CD4-positive, alpha-beta T cell treated with Interferon alpha-2 for 1 hour (primary cell): ENCODE data around the gene ADISSP.

Experiments
- DNase-seq, 2 donors: peaks; one replicate each; pipeline ENCODE4 v3.0.0-alpha.2; 2020 to 2022

ADISSP gene

DNA sequence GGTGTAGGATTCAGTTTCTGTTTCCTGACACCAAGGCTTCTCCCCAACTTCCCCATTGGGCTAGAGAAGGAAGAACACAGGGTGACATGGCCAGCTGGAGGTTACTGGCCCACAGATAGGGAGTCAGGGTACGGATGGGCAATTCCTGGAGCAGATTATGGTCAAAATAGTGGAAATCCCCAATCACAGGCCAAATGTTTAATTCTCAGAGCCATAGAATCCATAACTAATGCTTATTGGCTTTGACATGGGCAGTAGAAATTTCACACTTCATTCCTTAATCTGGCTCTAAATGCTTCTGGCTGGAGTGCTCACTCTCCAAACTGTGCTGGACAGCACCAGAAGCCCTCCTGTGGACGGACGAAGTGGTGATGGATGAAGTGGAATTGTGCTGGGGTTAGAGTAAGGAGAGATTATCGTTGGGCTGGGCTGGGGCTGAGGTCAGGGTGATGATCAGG, 56.0 kb downstream of the ADISSP start:
- peak in 1 of 2 donors; percentile 49 for DNase-seq

DNA sequence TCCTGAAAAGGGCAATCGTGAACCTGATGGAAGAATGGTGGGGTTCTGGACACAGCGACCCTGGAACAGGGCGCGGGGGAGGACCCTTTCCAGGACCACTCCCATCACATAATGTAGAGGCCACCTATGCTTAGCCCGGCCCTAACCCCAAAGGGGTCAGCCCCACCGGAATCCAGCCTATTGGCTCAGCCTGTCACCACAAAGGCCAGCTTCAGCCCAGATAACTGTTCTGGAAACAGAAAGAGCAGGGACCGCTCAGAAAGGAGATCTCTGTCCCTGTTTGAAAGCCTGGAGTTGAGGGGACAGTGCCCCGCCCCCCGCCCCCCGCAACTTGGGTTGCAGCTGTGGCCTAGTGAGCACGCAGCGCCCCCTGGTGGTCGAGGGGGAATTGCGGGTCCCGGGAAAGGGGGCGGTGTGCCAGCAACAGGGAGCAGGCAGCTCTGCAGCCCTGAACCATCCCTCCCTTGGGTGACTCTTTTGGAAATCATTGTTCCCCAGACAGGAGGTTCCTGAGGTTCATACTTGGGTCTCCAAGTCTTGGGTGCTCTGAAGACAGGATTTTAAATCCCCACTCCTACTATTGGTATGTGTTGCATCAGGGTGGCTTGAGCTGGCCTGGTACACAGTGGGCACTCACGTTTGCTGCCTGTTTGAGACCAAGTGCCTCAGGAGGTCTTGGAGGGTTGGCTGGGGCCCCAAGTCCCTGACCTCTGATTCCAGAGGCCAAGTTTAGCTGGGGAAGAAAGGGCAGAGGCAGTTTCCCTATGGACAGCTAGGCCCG, 56.7 kb downstream of the ADISSP start:
- peak; percentile 58 to 72 for DNase-seq

DNA sequence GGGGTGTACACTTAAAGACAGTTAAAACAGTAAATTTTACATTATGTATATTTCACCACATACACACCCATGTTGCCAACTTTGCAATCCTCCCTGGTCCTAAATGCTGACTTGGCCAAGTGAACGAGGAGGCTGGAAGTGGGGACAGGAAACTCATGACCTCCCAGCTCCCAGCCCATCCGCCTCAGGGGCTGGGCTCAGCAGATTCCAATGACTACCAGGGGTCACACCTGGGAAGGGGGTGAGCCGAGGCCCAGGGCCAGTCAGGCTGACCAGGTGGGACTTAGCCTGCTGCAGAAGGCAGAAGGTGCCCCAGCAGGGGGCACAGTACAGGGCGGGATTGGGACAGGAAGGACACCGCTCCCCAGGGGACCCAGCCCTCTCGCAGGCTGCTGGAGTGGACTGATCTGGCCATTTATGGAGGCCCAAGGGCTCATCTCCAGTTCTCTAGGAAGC, 57.5 kb downstream of the ADISSP start:
- no peak for DNase-seq

DNA sequence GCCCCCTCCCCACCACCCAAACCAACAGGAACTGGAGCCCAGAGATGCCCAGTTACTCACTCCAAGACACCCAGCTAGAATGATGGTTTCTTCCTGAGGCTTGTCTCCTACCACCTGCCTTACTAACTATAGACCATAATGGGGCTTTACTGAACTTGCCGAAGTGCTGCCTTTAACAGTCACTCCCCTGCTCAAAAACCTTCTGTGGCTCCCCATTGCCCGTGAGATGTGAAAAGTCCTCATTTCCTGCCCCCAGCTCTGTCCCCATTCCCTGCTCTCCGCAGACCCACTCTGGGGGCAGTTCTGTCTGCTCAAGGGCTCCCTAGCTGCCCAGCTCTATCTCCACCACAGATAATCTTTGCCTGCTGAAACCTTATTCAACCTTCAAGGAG, 60.0 kb downstream of the ADISSP start:
- no peak for DNase-seq

DNA sequence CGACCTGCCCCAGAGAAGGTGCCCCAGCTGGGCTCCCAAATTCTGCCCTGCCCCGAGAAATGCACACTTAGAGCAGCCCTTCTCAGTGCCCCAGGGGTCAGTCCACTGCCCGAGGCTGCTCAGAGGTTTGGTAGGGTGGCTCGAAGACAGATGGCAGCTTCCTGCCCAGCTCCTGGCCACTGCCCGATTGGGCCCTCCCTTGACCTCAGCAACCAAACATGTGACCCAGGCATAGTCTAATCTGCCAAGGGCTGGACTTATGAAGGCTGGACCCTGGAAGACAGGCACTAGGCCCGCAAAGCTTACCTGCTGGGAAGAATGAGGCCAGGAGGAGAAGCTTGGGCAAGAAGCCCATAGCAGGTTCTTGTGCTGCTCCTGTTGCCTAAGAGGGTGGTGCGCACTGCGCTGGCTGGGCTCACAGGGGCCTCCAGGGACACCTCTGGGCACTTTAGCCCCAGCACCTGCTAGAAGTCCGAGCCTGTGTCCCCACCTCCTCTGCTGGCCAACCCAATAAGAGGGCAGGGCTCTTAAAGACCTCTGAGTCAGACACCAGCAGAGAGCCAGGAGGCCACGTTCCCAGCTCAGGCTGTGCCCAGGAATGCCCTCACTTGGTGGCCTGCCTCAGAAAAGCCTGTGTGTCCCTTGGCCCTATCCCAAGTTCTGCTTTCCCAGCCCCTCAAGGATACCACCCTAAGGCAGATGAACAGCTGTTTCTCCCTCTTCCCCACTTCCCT, 60.6 kb downstream of the ADISSP start:
- DNase-seq = no peak

DNA sequence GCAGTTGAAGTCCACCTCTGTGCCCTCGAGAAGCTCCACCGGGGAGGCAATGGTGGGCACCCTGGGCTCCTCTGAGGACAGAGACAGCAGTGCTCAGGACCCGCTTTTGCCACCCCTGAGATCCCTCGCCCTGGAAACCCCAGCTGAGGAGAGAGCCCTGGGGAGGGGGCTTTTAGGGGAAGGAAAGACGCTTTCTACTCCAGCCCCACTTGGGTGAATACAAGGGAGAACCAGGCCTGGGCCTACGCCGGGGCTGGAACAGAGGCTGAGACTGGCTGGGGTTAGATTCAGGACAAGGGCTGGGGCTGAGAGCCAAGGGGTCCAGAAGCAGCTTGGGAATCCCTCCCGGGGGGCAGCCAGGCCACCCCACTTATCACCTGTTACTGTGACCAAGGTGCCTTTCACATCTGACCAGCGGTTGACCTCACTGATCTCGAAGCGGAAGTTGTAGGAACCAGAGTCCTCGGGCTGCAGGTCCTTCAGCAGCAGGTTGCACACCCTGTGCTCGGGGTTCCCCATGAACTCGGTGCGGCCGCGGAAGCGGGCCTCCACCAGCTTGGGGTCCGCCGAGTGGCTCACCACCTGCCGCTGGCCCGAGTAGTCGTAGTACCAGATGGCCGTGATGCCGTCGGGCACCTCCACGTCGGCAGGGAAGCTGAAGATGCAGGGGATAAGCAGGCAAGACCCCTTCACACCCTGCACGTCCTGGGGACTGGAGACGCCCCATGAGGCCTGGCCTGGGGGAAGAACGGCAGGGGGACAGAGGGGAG, 61.4 kb downstream of the ADISSP start:
- DNase-seq = no peak

DNA sequence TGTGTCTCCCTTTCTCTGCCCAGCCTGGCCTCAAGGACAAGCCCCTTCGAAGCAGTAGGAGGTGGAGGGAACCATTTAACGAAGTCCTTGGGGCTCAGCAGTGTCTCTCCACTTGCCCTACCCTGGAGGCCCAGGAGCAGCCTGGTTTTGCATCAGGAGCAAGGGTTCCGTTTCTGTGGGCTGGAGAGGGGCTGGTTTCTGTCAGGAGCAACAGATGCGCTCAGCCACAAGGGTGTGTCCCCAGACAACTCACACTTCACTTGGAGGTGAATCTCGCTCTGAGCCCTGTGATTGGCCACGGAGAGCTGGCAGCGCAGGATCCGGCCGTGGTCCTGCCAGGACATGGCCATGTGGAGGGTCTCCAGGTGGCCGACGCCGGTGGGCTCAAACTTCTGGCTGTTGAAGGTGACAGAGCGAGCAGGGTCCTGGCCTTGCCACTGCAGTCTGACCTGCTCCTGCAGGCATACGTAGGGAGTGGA, 62.0 kb downstream of the ADISSP start:
- no peak for DNase-seq

DNA sequence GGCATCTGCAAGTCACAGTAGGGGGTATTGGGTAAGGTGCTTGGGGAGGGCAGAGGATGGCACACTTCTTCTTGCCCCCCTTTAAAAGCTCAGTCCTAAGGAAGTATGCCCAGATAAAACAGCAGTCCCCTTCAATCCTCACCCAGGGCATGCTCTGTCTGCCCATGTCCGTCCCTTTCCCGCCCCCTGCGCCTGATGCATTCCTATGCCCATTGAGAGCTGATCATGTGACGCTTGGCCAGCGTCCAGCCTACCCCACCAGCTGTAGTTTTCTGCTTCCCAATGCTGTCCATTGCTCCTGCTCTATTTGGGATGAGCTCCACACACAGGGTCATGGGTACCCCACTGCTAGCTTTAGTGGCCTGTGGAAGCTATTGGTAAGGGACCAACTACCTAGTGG, 63.5 kb downstream of the ADISSP start:
- no peak for DNase-seq
